Epithelial cell of esophagus (primary cell): ENCODE data around the gene TNRC18.
A peak's percentile ranks its signal among the peaks of the same experiment; 100 is the strongest.

Experiments used
- DNase-seq: peaks from one replicate; pipeline ENCODE4 v3.0.0; 2010; ENCODE audit warnings: low read depth
- H3K4me3 ChIP-seq: 2 replicates; pipeline ENCODE4 v1.5.1; 2011; ENCODE audit warnings: mild to moderate bottlenecking, low read length, control low read depth
- TF ChIP-seq, protein P1 (sequence below): IDR thresholded peaks from 2 replicates; pipeline ENCODE4 v1.5.1; 2011; ENCODE audit warnings: low read depth, mild to moderate bottlenecking, low read length, control low read depth, inconsistent platforms; ENCODE audit not compliant: insufficient read depth; ENCODE audit errors: missing control alignments

The TNRC18 gene

DNA sequence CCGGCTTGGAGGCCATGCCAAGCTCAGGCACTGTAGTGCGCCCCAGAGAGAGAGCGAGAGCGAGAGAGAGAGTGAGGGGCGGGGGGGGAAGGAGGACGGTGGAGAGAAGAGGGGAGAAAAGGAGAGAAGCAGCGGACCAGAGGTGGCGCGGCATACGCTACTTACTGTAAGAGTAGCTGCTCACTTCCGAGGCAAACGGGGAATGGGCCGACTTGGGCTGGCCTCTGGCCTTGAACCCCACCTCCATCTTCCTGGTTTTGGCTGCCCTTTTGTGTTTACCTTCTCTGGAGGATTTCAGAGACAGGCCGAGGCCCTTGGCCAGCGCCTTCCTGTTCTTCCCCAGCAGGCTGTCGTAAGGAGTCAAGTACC is 66.9 kb downstream of the TNRC18 start:
- TF ChIP-seq, protein P1, sequence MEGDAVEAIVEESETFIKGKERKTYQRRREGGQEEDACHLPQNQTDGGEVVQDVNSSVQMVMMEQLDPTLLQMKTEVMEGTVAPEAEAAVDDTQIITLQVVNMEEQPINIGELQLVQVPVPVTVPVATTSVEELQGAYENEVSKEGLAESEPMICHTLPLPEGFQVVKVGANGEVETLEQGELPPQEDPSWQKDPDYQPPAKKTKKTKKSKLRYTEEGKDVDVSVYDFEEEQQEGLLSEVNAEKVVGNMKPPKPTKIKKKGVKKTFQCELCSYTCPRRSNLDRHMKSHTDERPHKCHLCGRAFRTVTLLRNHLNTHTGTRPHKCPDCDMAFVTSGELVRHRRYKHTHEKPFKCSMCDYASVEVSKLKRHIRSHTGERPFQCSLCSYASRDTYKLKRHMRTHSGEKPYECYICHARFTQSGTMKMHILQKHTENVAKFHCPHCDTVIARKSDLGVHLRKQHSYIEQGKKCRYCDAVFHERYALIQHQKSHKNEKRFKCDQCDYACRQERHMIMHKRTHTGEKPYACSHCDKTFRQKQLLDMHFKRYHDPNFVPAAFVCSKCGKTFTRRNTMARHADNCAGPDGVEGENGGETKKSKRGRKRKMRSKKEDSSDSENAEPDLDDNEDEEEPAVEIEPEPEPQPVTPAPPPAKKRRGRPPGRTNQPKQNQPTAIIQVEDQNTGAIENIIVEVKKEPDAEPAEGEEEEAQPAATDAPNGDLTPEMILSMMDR: no peak
- no peak overlapping the region for H3K4me3 ChIP-seq
- no peak for DNase-seq

DNA sequence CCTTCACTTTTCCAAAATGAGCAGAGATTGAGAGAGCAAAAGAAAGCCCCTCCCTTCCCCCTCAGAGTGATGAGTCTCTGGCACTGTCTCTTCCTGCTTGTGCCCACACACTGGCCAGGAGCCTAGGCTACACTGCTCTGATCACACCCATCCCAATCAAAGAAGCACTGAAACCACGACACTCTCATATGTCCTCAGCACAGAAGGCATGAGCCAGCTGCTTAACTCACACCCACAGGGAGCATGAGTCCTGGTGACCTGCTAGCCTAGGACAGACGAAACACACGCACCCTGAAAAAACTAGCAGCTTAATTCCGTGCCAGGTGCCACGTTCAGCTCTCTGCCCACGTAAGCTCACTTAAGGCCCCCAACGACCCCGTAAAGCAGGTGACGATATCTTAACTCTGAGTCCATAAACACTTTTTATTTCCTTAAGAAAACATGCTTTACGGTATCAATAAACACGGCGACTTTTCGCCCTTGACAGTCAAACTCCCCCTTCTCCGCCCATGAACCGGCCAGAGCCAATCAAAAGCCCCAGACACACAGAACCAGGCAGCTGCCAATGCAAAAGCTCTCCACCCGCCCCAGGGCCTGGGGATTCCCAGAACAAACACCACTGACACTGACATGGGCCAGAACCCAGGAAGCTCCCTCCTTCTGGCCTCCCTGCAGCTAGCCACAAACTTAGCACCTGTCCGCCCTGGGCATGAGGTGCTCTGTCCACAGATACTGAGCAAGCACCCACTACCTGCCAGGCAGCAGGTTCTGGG is 69.0 kb downstream of the TNRC18 start:
- no peak overlapping the region for H3K4me3 ChIP-seq
- TF ChIP-seq, protein P1: no peak
- peak; percentile 58 for DNase-seq

DNA sequence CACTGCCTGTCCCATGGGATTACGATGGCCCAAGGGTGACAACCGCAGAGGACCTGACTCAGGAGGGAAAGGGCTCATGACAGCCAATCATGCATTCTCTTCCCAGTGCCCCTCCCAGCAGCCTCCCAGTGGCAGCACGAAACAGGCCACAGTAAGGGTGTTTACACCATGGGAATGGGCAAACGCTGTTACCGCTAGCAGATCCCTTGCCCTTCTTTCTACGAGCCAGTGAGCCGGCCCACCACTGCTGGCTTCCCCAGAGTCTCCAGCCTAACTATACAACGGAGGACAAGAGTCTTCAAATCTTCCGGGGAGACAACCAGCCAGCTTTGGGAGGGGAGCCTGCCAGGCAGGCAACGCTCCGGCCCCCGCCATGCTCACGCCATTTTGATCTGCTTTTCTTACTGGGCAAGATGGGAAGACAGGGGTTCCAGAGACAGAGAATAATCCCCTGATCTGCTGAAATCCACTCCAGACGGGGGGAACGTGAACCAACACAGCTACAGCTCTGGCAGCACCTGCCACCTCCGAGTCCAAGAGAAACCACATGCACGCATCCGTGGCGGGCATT is 71.1 kb downstream of the TNRC18 start:
- no peak overlapping the region for H3K4me3 ChIP-seq
- no peak for DNase-seq
- TF ChIP-seq, protein P1: no peak

DNA sequence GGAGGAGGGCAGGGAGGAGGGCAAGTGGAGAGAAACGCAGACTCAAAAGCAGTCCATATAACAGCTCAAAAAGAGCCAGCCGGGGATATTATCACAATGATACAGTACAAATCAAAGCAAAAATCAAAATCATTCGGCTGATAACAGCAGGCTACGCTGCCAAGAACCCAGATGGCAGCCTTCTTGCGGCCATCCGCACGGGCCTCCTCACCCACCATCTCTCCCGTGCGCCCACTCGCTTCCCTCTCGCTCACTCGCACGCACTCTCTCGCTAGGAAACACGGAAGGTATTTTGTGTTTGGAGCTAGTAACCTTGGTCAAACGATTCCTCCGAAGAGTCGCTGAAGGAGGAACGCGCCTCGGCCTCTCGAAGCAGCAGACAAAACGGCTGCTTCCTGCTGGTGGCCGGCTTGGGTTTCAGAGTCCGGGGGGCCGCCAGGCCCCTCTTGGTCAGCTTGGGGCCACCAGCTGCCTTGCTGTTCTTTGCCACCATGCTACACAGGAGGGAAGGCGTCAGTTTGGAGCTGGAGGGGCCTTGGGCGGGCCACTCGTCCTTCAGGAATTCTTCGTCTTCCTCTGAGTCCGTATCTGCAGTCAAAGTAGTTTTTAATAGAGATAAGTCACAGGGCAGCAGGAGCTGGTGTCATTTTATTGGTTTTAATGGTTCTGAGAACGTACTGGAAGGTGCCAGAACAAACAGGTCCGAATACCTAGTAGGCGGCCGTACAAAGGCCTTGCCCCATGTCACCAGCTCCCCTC is 71.9 kb downstream of the TNRC18 start:
- TF ChIP-seq, protein P1: no peak
- no peak for DNase-seq
- no peak overlapping the region for H3K4me3 ChIP-seq

DNA sequence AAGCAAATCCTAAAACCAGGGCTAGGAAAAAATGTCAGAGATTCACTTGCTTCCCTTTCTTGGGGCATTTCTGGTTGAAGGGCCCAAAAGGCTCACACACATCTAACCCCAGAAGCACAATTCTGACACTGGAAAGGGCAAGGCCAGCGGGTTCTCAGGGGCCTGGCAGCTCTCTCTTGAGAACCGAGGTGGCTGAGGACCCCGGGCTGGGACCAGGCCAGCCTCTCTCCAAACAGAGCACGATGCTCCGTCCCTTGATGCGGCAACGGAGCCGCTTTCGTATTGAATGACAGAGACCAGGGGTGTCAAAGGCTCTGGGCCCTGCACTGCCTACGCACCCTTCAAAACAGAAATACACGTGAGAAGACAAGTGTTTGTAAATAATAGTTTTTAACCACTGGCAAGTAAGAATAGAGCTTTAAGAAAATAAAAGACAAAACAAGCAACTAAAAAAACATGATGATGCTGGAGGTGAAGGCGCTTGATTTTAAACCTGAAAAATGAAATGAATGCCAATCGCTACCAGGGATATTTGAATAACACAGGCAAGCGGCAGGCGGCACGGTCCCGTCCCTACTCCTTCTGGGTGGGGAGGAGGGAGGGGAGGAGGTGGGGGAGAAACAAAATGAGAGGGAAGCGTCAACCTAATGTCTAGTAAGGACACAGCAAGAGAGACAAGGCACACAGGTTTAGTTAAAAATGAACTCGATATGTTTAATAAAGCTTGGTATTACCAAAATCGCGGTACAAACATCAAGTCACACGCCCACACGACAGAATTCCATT is 72.8 kb downstream of the TNRC18 start:
- no peak overlapping the region for H3K4me3 ChIP-seq
- TF ChIP-seq, protein P1: no peak
- no peak for DNase-seq

DNA sequence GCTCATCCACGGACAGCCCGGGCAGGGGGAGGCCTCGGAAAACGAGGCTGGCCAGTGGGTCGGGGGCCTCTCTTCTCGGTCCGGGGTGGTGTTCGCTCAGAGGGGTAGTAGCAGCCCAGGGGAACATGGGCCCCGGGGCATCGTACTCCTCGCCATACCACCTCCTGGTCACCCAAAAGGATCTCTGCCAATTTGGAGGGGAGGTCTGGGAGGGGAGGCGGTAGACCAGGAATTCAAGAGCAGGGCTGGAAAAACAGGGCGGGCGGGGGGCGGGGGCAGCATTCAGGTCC is 73.5 kb downstream of the TNRC18 start:
- no peak overlapping the region for H3K4me3 ChIP-seq
- no peak for DNase-seq
- TF ChIP-seq, protein P1: no peak
